ENCODE results near the gene THOC6.
"Not testable (repeated sequence)": the region's sequence is repeated elsewhere in the genome, so short reads cannot be mapped to it uniquely, and the experiment has no call there.

The THOC6 gene

DNA sequence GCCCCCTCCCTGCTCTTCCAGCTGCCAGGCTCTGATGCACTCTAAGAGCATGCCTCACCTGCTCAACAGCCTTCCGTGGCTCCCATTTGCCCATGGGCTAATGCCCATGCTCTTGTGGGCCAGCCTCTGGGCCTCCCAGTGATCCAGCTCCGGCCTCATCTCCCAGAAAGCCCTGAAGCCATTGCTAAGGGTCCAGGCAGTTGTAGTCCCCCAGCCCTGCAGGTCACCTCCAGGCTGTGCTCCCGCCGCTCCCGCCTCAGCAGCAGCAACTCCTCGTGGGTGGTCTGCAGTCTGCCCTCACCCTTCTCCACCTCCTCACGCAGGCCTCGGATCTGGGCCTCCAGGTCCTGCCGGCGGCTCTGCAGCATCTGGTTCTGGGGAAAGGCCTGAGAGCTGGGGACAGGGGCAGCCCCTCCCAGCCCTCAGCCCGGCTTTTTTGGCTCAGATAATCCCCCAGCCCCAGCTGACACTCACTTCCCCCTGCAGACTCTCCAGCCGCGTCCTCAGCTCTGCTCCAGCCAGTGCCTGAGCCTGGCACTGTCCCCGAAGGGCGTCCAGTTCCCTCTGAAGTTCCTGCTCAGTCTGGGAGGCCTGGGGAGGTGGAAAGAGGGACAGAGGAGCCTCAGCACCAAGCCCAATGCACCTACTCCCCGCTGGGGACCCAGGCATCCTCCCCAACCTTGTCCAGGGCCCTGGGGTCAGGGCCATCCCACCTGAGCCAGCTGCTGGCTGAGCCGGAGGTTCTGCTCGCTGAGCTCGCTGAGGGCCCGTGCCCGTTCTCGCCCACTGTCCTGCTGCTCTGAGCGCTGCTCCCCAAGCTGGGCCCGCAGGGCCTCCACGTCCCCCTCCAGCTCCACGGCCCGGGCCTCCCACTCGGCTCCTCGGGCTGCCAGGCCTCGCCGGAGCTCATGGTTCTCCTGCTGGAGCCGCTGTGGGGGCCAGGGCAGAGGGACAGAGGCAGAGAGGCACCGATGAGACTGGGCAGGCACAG, 6.7 kb downstream of the THOC6 start:
- DNase-seq (ENCODE audit: low read depth) = no peak

DNA sequence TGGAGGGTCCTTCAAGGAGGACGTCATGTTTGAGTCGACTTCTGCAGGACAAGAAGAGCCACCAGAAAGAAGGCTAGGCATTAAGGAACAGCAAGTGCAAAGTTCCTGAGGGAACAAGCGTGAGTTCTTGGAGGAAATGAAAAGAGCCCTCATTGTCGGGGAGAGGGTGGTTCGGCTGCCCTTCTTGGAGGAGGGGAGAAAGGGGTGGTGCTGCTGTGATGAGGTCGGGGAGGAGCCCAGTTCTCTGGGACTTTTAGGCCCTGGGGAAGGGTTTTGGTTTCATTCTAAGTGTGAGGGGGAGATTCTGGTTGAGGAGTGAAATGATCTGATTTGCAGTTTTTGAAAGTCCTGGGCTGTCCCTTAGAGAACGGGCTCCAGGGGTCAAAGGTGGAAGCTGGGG, 8.8 kb downstream of the THOC6 start:
- no peak for DNase-seq (ENCODE audit: low read depth)

DNA sequence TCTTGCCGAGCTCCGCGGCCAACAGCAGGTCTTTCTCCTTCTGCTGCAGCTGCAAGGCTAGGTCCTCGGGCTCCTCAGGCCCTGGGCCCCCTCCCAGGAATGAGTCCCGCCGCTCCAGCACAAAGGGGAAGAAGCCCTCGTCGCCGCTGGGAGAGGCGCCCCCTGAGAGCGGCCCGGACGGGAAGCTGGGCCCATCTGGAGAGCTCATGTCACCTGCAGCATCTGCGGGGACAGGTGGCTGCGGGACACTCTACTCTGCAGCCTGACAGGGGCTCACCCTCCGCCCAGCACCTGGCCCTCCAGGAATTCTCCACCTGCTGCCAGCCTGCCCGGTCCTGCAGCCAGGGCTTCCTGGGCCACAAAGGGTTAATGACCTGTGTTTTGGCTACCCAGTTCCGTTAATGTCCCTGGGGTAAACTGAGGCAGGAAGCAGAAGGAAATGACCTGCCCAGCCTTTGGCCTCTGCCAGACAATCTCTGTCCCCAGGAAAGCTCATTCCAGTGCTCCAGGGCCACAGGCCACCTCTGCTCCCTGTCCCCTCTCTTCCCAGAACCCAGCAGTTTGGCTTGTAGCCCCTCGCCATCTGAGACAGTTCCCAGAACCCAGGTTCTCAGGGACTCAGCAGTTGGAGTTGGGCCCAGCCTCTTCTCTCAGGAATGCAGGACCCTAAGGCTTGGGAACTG, 11.6 kb downstream of the THOC6 start:
- DNase-seq (ENCODE audit: low read depth) = no peak

DNA sequence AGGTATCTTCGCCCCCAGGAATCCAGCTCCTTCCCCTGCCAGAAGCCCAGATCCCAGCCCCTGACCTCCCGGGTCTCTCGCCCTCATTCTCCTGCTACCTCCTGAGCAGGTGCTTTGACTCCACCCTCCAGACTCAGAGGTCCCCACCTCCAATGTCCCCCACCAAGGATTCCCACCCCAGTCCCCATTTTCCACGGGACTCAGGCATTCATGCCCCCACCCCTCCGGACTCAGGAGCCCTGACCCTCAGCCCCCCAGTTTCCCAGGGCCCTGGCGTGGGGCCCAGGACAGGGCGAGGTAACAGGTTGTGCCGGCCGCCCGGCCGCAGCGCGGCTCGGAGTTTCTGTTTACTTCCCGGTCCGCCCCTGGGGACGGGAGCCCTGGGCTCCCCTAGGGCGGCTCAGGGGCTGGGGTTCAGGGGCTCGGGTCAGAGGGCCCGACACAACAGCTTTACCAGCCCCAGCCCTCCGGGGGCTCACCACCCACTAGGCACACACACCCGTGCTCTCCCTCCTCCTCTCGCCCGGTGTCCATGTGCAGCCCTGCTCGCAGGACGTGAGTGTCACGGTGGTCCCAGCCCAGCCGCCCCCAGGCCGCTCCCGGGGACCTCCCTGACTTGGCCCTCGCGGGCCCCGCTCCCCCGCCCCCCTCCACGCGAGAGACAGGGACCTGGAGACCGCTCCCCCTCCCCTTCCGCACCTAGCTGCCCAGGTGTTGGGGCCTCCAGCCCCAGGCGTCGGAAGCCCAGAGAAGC, 12.3 kb downstream of the THOC6 start:
- DNase-seq (ENCODE audit: low read depth) = no peak

DNA sequence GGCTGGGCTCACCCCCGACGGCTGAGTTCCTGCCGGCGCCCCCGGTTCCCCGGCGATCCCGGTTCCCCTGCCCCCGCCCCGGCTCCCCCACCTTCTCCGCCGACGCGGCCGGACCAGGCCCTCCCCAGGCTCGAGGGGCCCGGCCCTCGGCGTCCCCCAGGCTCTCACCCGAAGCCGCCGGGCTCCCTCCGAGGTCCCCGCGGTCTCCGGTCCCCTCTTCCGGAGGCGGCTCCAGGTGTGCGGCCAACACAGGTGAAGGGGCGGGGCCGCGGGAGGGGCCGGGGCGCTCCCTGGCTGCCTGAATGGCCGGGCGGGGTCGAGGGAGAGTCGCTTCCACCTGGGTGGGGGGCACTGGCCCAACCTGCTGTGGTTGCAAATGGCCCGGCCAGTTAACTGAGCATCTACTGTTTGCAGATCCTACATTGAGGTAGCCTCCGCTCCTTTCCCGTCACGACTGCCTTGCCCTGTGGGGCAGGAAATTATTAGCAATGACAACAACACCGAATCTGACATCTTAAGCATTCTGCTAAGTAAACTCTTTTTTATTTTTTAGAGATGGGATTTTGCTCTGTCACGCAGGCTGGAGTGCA, 13.0 kb downstream of the THOC6 start, which contains the start of gene BICDL2:
Gene BICDL2 (minus strand): TSS at position 219 of the 590 bp plus-strand sequence. CDS start 1,448 bp downstream, outside the sequence.
- no peak for DNase-seq (ENCODE audit: low read depth)

DNA sequence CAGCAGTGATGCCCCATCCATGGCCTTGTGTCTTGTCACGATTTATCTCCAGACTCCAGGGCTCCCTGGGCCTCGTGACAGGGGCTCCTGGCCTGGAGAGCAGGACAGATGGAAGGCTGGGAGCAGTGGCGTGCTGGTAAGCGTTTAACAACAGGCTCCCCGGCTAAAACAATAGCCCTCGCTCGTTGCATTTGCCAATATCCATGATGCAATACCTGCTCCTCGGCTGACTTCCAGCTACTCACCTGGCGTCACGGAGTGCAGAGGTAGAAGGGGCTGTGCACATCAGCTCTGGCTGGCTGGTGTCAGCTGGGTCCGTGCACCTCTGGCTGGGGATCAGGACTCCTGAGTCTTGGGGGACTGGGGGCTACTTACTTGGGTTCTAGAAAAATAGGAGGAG, 14.4 kb downstream of the THOC6 start:
- DNase-seq (ENCODE audit: low read depth) = no peak

DNA sequence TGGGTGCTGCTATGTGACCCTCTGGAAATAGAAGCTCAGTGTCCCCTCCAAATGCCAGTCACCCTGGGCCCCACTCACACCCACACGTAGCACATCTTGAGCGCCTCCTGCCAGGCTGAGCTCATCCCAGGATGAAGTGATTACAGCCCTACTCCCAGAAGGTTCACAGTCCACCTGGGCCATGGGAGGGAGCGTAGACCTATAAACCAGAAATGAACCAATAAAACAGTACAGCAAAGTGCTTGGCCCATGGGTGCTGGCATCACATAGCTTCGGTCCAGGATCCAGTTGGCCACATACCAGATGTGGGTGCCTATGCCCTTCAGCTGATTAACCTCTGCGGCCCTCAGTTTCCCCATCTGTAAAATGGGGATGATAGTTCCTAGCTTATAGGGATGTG, 15.1 kb downstream of the THOC6 start:
- DNase-seq (ENCODE audit: low read depth) = no peak

DNA sequence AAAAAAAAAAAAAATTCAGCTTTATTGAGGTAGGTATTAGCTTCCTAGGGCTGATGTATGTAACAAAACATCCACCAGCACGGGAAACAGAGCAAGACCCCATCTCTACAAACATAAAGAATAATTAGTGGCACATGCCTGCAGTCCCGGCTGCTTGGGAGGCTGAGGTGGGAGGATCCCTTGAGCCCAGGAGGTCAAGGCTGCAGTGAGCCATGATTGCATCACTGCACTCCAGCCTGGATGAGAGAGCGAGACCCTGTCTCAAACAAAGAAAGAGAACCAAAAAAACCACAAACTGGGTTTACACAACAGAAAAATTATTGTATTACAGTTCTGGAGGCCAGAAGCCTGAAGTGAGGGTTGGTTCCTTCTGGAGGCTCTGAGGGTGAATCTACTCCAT, 18.5 kb downstream of the THOC6 start:
- no peak for DNase-seq (ENCODE audit: low read depth)

DNA sequence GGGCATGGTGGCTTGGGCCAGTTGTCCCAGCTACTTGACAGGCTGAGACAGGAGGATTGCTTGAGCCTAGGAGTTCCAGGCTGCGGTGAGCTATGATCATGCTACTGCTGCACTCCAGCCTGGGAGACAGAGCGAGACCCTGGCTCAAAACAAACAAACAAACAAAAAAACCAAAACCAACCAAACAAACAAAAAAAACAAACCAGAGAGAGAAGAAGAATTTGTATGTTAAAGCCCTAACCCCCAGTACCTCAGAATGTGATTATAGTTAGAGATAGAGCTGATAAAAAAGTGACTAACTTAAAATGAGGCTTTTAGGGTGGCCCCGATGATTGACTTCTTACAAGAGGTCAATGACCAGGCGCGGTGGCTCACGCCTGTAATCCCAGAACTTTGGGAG, 20.9 kb downstream of the THOC6 start:
- no peak for DNase-seq (ENCODE audit: low read depth)

DNA sequence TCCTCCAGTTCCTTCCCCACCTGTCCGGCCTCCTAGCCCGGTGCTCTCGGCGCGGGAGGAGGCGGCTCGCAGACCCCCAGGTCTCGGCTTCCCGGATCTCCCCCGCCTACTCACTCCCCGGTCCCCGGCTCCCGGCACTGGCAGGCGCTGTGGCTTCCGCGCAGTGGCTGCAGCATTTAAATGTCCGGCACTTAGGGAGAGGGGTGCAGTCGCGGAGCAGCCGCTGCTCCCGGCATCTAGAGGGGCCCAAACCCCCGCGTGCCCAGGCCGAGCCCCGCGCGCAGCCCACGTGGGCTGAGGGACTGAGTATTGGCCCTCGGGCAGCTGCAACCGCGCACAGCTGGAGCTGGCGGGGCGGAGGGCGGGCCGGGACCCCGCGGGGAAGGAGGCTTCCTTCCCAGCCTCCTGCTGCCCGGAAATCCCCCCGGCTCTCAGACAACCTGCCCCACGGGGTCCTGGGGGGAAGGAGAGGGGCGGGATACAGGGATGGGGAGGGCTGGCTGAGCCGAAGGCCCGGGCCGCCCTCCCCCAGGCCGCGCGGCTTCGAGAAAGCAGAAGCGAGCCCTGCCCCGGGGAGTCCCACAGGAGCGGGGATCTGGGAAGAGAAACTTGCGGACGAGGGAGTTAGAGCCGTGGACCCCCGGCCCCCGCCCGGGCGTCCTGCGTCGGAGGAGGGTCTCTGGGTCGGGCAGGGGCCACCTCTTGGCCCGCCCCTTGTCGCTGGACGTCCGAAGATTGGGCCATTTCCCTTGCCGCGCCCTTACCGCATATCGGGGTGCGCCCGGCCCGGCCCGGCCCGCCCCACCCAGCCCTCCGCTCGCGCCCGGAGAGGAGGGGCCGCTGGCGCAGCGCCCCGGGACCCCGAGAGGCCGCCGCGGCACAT, 22.2 kb downstream of the THOC6 start, which contains the start of gene MMP25:
Gene MMP25 (plus strand): TSS at position 804 of the 883 bp plus-strand sequence. CDS start 357 bp downstream, outside the sequence.
- DNase-seq (ENCODE audit: low read depth) = no peak

DNA sequence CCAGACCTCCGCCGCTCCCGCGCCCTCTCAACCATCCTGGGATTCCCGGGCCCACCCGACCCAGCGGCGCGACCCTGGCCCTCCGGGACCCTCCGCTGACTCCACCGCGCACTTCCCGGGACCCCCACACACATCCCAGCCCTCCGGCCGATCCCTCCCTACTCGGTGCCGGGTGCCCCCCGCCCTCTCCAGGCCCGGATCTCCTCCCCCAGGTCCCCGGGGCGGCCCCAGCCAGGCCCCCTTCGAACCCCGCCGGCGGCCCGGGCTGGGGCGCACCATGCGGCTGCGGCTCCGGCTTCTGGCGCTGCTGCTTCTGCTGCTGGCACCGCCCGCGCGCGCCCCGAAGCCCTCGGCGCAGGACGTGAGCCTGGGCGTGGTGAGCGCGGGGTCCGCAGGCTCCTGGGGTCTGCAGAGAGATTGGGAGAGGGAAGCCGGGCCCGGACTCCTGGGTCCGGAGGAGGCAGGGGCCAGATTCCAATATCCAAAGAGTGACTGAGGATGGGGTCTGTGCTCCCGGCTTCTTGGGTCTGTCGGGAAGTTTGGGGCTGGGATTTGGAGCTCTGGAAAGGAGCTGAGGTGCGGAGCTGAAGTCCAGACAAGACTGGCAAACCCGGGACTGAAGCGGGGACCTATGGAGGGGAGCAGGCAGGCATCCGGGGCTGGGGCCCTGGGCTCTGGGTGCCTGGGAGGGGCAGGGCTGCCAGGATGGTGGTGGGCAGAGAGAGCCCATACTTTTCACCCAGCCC, 23.0 kb downstream of the THOC6 start:
- no peak for DNase-seq (ENCODE audit: low read depth)

DNA sequence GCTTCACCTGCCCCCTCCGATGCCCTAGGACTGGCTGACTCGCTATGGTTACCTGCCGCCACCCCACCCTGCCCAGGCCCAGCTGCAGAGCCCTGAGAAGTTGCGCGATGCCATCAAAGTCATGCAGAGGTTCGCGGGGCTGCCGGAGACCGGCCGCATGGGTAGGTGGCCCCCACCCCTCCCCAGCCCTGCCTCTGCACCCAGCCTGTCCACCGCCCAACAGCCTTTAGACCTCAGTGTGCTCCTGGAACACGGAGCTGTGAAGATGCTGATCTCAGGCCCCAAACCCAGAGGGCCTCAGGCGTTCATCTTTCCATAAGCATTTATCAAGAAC, 23.5 kb downstream of the THOC6 start:
- DNase-seq (ENCODE audit: low read depth) = no peak

DNA sequence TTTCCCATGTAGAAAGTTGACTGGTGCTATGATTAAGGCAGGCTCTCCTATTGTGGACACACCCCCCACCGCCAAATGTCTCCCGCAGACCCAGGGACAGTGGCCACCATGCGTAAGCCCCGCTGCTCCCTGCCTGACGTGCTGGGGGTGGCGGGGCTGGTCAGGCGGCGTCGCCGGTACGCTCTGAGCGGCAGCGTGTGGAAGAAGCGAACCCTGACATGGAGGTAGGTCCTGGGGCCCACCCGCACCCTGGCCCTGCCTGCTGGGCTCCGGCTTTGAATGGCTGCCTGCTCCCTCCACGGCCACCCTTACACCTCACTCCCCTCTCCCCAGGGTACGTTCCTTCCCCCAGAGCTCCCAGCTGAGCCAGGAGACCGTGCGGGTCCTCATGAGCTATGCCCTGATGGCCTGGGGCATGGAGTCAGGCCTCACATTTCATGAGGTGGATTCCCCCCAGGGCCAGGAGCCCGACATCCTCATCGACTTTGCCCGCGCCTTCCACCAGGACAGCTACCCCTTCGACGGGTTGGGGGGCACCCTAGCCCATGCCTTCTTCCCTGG, 26.2 kb downstream of the THOC6 start:
- DNase-seq (ENCODE audit: low read depth) = no peak

DNA sequence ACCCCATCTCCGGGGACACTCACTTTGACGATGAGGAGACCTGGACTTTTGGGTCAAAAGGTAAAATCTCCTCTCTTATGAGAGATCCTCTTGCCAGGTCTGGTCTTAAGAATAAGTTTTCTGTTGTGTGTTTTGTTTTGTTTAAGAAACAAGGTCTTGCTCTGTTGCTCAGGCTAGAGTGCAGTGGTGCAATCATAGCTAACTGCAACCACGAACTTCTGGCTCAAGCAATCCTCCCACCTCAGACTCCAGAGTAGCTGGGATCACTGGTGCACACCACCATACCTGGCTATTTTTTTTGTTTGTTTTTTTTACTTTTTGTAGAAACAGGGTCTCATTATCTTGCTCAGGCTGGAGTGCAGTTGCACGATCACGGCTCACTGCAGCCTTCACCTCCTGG, 26.7 kb downstream of the THOC6 start:
- DNase-seq (ENCODE audit: low read depth) = no peak

DNA sequence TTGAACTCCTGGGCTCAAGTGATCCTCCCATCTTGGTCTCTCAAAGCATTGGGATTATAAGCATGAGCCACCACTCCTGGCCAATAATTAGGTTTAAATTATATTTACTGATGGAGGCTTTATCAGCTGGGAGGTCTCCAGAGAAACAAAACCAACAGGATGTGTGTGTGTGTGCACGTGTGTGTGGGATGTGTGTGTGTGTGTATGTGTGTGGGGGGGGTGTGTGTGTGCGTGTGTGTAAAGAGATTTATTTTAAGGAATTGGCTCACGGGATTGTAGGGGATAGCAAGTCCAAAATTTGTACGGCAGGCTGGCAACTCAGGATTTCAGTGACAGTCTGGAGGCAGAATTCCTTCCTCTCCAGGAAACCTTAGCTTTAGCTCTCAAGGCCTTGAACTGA, 27.2 kb downstream of the THOC6 start:
- DNase-seq (ENCODE audit: low read depth) = no peak

DNA sequence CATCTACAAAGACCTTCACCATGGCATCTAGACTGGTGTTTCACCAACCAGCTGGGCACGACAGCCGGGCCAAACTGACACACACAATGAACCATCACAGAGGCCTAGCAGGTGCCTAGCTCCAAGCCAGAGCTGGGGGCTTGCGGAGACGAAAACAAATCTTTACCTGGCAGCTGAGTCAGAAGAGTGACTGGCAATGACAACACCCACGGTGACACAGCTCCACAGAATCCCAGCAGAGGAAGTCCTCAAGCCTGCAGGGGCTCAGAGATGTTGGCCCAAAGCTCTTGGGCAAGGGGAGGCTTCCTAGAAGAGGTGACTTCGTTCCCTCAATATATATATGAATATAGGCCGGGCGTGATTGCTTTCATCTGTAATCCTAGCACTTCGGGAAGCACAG, 27.7 kb downstream of the THOC6 start:
- DNase-seq (ENCODE audit: low read depth) = no peak

DNA sequence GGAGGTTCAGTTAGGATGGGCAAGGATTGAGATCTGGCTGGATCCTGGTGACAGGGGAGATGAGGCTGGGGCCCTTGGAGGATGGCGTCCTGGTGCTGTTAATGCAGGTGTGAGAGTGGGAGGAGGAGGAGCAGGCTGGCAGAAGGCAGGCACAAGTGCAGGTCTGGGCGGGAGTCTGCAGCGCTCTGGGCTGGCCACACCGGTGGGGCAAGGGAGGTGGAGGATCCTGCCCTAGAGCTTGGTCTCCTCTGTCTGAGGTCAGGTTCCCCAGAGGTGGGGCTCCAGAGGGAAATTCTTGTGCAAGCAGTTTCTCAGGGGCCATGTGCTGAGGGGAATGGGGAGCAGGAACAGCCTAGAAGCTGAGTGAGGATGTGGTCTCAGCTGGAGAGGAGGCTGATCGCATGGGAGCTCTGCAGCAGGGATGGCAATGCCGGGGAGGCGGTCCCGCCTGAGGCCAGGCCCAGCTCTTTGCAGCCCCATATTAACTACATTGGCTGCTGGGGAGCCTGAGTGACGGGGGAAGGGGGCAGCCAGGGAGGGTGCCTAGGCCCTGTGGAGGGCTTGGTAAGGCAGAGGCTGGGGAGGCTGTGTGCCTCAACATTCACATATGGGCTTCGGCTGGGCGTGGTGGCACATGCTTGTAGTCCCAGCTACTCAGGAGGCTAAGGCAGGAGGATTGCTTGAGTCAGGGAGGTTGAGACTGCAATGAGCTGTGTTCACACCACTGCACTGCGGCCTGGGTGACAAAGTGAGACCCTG, 28.9 kb downstream of the THOC6 start:
- not testable (repeated sequence) for DNase-seq (ENCODE audit: low read depth)

DNA sequence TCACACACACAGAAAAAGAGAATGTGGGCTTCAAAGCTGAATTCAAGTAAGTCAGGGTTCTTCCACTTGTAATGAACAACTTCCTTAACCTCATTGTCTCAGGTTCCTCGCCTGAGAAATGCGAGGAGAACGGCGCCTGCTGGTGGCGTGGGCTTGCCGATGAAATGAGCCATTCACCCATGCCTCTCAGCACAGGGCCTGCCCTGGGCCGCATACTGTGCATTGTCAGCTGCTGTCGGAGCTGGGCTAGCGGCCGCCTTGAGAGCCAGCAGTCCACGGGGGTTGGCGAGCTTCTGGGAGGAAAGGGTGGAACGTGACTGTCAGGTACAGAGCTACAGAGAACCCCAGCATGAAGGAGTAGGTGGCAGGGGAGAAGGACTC, 29.5 kb downstream of the THOC6 start:
- not testable (repeated sequence) for DNase-seq (ENCODE audit: low read depth)
